ENCODE measurements around the gene STING1.

STING1 gene

GRCh38 chr5:139439013-139439903 is 43.3 kb downstream of the STING1 start, which contains the start of gene DNAJC18:
TSS of gene DNAJC18 (minus strand) at chr5:139439525. CDS start at chr5:139439445, 80 bp downstream.
- DNase-seq (ENCODE audit: low spot score) = peak; percentile 92
- TF ChIP-seq, protein P1, sequence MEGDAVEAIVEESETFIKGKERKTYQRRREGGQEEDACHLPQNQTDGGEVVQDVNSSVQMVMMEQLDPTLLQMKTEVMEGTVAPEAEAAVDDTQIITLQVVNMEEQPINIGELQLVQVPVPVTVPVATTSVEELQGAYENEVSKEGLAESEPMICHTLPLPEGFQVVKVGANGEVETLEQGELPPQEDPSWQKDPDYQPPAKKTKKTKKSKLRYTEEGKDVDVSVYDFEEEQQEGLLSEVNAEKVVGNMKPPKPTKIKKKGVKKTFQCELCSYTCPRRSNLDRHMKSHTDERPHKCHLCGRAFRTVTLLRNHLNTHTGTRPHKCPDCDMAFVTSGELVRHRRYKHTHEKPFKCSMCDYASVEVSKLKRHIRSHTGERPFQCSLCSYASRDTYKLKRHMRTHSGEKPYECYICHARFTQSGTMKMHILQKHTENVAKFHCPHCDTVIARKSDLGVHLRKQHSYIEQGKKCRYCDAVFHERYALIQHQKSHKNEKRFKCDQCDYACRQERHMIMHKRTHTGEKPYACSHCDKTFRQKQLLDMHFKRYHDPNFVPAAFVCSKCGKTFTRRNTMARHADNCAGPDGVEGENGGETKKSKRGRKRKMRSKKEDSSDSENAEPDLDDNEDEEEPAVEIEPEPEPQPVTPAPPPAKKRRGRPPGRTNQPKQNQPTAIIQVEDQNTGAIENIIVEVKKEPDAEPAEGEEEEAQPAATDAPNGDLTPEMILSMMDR (IDR thresholded peaks at IDR 0.05; ENCODE audit: extremely low read depth, missing control alignments) = no peak

DNA sequence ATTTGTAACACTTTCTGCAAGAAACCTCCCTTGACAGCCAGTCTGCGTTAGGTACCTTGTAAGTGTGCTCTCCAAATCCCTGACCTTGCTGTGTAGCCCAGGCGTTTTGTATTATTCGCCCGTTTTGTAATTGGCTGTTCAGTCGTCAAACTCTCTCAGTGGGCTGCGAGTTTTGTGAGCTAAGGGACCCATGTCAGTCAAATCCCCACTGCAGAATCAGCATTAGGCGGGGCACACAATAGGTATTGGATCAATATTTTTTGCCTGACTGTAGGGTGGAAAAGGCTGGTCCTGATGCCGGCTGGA is 43.9 kb downstream of the STING1 start:
- TF ChIP-seq, protein P1 (IDR thresholded peaks at IDR 0.05; ENCODE audit: extremely low read depth, missing control alignments) = no peak
- no peak for DNase-seq (ENCODE audit: low spot score)

GRCh38 chr5:139435676-139436075 is 46.9 kb downstream of the STING1 start:
- TF ChIP-seq, protein P1 (IDR thresholded peaks at IDR 0.05; ENCODE audit: extremely low read depth, missing control alignments) = no peak
- no peak for DNase-seq (ENCODE audit: low spot score)

DNA sequence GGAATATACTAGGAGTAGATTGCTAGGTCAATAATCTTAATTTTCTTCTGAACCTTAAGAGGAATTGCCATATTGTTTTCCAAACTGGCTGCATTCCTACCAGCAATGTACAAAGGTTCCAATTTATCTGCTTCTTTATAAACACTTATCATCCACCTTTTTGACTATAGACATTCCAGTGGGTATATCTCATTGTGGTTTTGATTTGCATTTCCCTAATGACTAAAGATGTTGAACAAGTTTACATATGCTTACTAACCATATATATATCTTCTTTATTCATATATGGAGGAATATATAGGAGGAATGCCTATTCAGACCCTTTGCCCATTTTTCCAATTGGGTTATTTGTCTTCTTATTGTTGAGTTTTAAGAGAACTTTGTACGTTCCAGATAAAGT is 50.9 kb downstream of the STING1 start:
- DNase-seq (ENCODE audit: low spot score) = no peak
- TF ChIP-seq, protein P1 (IDR thresholded peaks at IDR 0.05; ENCODE audit: extremely low read depth, missing control alignments) = no peak

GRCh38 chr5:139430015-139430414 is 52.5 kb downstream of the STING1 start:
- TF ChIP-seq, protein P1 (IDR thresholded peaks at IDR 0.05; ENCODE audit: extremely low read depth, missing control alignments) = no peak
- no peak for DNase-seq (ENCODE audit: low spot score)

DNA sequence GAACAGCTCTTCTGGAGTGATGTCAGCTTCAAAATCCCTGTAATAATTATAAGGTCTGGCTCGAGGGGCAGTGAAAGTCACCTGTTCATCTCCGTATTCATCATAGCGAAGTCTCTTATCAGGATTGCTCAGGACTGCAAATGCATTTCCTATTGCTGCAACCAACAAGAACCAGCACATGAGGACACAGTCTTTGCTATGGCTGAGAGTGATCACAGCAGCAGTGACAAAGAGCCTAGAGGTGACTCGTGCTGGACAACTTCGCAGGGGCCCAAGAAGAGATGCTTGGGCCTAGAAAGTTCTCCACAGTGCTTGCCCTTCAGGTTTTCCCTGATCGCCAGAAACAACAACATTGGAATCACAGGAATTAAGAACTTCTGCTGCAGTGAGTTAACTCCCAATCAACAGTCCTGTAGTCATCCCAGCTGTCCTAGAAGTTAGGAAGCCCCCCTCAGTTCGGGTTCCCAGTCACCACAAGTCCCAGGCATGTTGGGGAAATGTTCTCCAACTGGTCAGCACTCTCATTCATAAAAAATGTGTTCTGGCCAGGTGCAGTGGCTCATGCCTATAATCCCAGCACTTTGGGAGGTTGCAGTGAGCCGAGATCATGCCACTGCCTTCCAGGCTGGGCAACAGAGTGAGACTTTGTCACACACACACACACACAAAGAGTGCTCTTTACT is 56.2 kb downstream of the STING1 start:
- TF ChIP-seq, protein P1 (IDR thresholded peaks at IDR 0.05; ENCODE audit: extremely low read depth, missing control alignments) = no peak
- no peak for DNase-seq (ENCODE audit: low spot score)
